ENCODE data around the gene IL17C.
A peak's percentile ranks its signal among the peaks of the same experiment; 100 is the strongest.
"Not testable (repeated sequence)": the region's sequence is repeated elsewhere in the genome, so short reads cannot be mapped to it uniquely, and the experiment has no call there.

IL17C gene

DNA sequence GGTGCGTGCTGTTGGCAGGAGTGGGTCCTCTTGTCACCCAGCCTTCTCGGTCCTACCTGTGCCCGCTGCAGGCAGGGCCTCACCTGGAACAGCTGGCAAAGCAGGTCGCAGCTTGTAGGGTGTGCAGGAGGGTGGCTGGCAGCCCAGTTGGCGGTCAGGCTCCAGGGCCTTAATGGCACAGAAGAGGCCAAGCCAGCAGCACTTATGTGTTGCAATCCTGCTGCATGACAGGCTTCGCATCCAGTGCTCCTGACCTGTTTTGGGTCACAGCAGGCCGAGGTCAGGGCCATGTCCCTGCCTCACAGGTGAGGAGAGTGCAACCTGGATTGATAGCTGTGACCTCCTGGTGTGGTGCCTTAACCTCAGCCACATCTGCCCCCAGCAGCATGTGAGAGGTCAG, 36.3 kb upstream of the IL17C start:
- no peak overlapping the region for H3K27ac ChIP-seq
- H3K4me3 ChIP-seq (ENCODE audit: low read depth, low read length): no peak overlapping the region
- no peaks in the 10 kb centered on the region for H3K27me3 ChIP-seq (replicated peaks)
- in situ Hi-C loops (cut with HindIII; ENCODE audit: low pct_ligation_motif_present, low sequenced_read_pairs): no loop called here
- DNase-seq: no peak
- TF ChIP-seq, protein P1, sequence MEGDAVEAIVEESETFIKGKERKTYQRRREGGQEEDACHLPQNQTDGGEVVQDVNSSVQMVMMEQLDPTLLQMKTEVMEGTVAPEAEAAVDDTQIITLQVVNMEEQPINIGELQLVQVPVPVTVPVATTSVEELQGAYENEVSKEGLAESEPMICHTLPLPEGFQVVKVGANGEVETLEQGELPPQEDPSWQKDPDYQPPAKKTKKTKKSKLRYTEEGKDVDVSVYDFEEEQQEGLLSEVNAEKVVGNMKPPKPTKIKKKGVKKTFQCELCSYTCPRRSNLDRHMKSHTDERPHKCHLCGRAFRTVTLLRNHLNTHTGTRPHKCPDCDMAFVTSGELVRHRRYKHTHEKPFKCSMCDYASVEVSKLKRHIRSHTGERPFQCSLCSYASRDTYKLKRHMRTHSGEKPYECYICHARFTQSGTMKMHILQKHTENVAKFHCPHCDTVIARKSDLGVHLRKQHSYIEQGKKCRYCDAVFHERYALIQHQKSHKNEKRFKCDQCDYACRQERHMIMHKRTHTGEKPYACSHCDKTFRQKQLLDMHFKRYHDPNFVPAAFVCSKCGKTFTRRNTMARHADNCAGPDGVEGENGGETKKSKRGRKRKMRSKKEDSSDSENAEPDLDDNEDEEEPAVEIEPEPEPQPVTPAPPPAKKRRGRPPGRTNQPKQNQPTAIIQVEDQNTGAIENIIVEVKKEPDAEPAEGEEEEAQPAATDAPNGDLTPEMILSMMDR (IDR thresholded peaks at IDR 0.05; ENCODE audit: low read depth, low read length, missing control alignments): no peak
- peaks cover 37% of the 10 kb centered on the region for H3K36me3 ChIP-seq (replicated peaks)

DNA sequence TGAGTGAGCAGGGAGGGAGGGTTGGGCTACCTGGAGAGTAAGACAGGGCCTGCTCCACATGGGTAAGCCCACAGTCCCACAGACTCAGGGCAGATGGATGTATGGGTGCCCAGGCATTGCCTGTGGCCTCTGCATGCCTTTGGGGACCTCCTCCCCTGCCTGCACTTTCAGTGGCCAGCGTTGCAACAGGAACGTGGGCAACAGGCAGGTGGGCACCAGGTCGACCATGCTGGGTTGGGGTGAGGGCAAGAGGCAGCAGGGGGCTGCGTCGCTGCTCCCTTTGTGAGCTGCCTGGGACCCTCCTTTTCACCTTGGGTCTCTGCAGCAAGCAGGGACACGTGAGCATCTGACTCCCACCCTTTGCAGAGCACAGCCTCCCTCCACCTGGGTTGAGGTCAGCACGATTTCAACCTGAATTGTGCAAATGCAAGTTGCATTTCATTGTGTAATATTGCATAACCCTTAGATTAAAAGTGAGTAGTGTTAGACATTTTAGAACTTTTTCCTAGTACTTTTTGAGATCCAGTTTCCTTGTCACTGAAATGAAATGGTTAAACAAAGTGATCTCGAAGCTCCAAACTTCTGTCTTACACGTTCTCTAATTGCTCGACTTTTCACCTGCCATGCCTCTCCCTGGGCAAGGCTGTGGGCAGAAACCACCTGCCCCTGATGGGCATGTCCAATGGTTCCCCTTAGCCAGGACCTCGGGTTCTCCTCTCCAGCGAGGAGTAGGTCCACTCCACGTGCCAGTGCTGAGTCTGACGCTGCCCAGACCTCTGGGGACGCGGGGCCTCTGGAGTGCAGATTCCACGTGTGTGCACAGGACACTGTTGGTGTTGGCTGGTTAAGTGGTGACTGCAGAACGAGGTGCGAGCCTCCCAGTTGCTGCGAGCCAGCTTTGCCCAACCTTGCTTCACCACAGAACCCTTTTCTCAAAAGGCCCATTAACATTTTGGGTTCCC, 32.9 kb upstream of the IL17C start:
- Histone ChIP-seq H3K27me3 (replicated peaks) (no peaks in the 10 kb centered on the region), H3K27ac (no peak overlapping the region), H3K36me3 (replicated peaks) (peaks cover 35% of the 10 kb centered on the region), H3K4me3 (ENCODE audit: low read depth, low read length) (no peak overlapping the region)
- DNase-seq: no peak
- in situ Hi-C loops (cut with HindIII; ENCODE audit: low pct_ligation_motif_present, low sequenced_read_pairs): no loop called here
- TF ChIP-seq, protein P1 (IDR thresholded peaks at IDR 0.05; ENCODE audit: low read depth, low read length, missing control alignments): no peak

DNA sequence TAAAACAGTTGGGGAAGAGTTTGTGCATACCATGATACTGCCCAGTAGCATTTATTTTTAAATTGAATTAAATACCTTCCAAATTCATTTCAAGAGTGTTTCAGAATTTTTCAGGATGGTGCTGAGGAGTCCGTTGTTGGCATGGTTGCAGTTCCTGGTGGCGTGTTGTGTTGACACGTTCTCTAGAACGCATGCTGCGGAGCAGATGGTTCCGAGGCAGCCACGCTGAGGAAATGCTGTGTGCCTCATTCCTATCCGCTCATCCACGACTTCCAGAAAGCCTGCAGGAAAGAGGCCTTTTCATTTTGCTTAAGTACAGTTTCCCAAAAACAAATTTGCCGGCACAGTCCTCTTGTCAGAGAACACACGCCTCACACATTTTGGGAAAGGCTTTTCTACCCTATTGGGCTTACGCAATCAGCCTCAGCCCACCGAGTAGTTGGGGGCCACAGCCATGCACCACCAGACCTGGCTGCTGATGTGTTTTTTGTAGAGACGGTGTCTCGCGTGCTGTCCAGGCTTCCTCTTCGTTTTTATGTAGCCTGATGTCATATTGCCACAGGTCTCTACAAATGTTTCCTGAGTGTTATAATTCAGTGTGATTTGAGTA, 32.1 kb upstream of the IL17C start:
- Histone ChIP-seq H3K27ac (no peak overlapping the region), H3K36me3 (replicated peaks) (peaks cover 36% of the 10 kb centered on the region), H3K27me3 (replicated peaks) (no peaks in the 10 kb centered on the region), H3K4me3 (ENCODE audit: low read depth, low read length) (no peak overlapping the region)
- in situ Hi-C loops (cut with HindIII; ENCODE audit: low pct_ligation_motif_present, low sequenced_read_pairs): no loop called here
- TF ChIP-seq, protein P1 (IDR thresholded peaks at IDR 0.05; ENCODE audit: low read depth, low read length, missing control alignments): no peak
- no peak for DNase-seq

DNA sequence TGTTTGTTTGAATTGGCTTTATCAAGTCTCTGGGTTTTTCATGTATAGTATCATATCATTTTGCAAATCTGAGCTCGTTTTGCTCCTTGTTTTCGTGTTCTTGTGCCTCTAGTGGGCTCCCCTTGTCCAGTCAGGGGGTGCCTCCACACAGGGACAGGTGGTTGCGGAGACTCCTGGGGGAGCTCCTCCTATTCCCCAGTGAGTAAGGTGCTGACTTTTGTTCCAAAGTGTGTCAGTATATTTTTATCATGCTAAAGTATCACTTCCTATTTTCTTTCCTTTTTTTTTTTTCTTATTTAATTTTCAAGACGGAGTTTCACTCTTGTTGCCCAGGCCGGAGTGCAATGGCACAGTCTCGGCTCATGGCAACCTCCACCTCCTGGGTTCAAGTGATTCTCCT, 30.3 kb upstream of the IL17C start:
- peaks cover 39% of the 10 kb centered on the region for H3K36me3 ChIP-seq (replicated peaks)
- in situ Hi-C loops (cut with HindIII; ENCODE audit: low pct_ligation_motif_present, low sequenced_read_pairs): no loop called here
- no peak overlapping the region for H3K4me3 ChIP-seq (ENCODE audit: low read depth, low read length)
- no peak overlapping the region for H3K27ac ChIP-seq
- TF ChIP-seq, protein P1 (IDR thresholded peaks at IDR 0.05; ENCODE audit: low read depth, low read length, missing control alignments): no peak
- H3K27me3 ChIP-seq (replicated peaks): no peaks in the 10 kb centered on the region
- DNase-seq: no peak

- H3K4me3 ChIP-seq (ENCODE audit: low read depth, low read length); DNase-seq; in situ Hi-C loops (cut with HindIII; ENCODE audit: low pct_ligation_motif_present, low sequenced_read_pairs); H3K27ac ChIP-seq; H3K27me3 ChIP-seq (replicated peaks): not testable (repeated sequence)
- peaks cover 41% of the 10 kb centered on the region for H3K36me3 ChIP-seq (replicated peaks)
Observed at GRCh38 chr16:88609426-88609825, 28.9 kb upstream of the IL17C start.

GRCh38 chr16:88610080-88610479, 28.3 kb upstream of the IL17C start:
- TF ChIP-seq, protein P1 (IDR thresholded peaks at IDR 0.05; ENCODE audit: low read depth, low read length, missing control alignments): peak; percentile 39
- in situ Hi-C loops (cut with HindIII; ENCODE audit: low pct_ligation_motif_present, low sequenced_read_pairs): no loop called here

More at GRCh38 chr16:88610080-88610479, 28.3 kb upstream of the IL17C start:
- Histone ChIP-seq H3K27ac (no peak overlapping the region), H3K27me3 (replicated peaks) (no peaks in the 10 kb centered on the region), H3K36me3 (replicated peaks) (peaks cover 41% of the 10 kb centered on the region), H3K4me3 (ENCODE audit: low read depth, low read length) (no peak overlapping the region)
- DNase-seq: no peak

All from brain microvascular endothelial cell (primary cell).